Daoy (cell line): ENCODE results near the gene ZNF318. TPM values are rescaled to one million over a fixed set of nuclear protein-coding genes. Genes with fewer than 3 reads are reported as not detected.
"Not testable (repeated sequence)": the region's sequence is repeated elsewhere in the genome, so short reads cannot be mapped to it uniquely, and the experiment has no call there.

ENCODE experiments used
- DNase-seq: peaks from one replicate; pipeline ENCODE4 v3.0.0-alpha.2; 2015; ENCODE audit warnings: low read depth
- total RNA-seq: library from RNA; depleted of rRNA; stranded (reverse); fragments of >200 nt; shearing (Covaris generic); gene quantifications from 2 replicates; pipeline ENCODE4 v1.2.3, GENCODE V29; 2014; rRNA removed

Gene ZNF318
- 6.7 and 7.8 TPM in 2 replicates for total RNA-seq

- DNase-seq = peak; percentile 99
Observed at GRCh38 chr6:43369174-43370002, at the start of gene ZNF318. Gene ZNF318 (minus strand): TSS chr6:43369647. CDS start chr6:43369365, 282 bp downstream.

GRCh38 chr6:43416935-43417334 lies 47.5 kb upstream of the ZNF318 start:
- DNase-seq = no peak

GRCh38 chr6:43415275-43415674 lies 45.8 kb upstream of the ZNF318 start:
- not testable (repeated sequence) for DNase-seq

- no peak for DNase-seq
Observed at GRCh38 chr6:43413002-43413401, 43.6 kb upstream of the ZNF318 start.

- no peak for DNase-seq
Observed at GRCh38 chr6:43412541-43412940, 43.1 kb upstream of the ZNF318 start.

- DNase-seq = not testable (repeated sequence)
Observed at GRCh38 chr6:43410776-43411175, 41.3 kb upstream of the ZNF318 start.

GRCh38 chr6:43408259-43408658 lies 38.8 kb upstream of the ZNF318 start:
- no peak for DNase-seq

GRCh38 chr6:43407296-43407695 lies 37.8 kb upstream of the ZNF318 start:
- no peak for DNase-seq

GRCh38 chr6:43405354-43405753 lies 35.9 kb upstream of the ZNF318 start:
- no peak for DNase-seq

- DNase-seq = no peak
Observed at GRCh38 chr6:43402820-43403219, 33.4 kb upstream of the ZNF318 start.

GRCh38 chr6:43401730-43402129 lies 32.3 kb upstream of the ZNF318 start:
- no peak for DNase-seq

GRCh38 chr6:43399932-43400487 lies 30.6 kb upstream of the ZNF318 start:
- no peak for DNase-seq

GRCh38 chr6:43396408-43397149 lies 27.1 kb upstream of the ZNF318 start:
- no peak for DNase-seq

GRCh38 chr6:43395776-43396175 lies 26.3 kb upstream of the ZNF318 start:
- DNase-seq = no peak

- DNase-seq = no peak
Observed at GRCh38 chr6:43394982-43395381, 25.5 kb upstream of the ZNF318 start.

- DNase-seq = no peak
Observed at GRCh38 chr6:43393602-43394001, 24.2 kb upstream of the ZNF318 start.

- not testable (repeated sequence) for DNase-seq
Observed at GRCh38 chr6:43393133-43393532, 23.7 kb upstream of the ZNF318 start.

GRCh38 chr6:43391440-43392031 lies 22.1 kb upstream of the ZNF318 start:
- peak; percentile 42 for DNase-seq

GRCh38 chr6:43390753-43391439 lies 21.4 kb upstream of the ZNF318 start:
- not testable (repeated sequence) for DNase-seq

- no peak for DNase-seq
Observed at GRCh38 chr6:43389730-43390295, 20.4 kb upstream of the ZNF318 start.

- DNase-seq = no peak
Observed at GRCh38 chr6:43386492-43386891, 17.0 kb upstream of the ZNF318 start.
